Chondrocyte (in vitro differentiated cells): Measurements from ENCODE around the gene ADGRG1. TPM values are rescaled to one million over a fixed set of nuclear protein-coding genes. Genes with fewer than 3 reads are reported as not detected.

ENCODE experiments used
- DNase-seq: peaks from one replicate; pipeline ENCODE4 v3.0.0; 2021; ENCODE audit warnings: mixed read lengths, low spot score
- H3K27ac Mint-ChIP-seq: one replicate; pipeline ENCODE4 v1.8.0; 2021; ENCODE audit warnings: mild to moderate bottlenecking, moderate library complexity, mixed read lengths; ENCODE audit not compliant: unreplicated experiment
- H3K27me3 Mint-ChIP-seq: 2 replicates; pipeline ENCODE4 v1.8.0; 2021; ENCODE audit warnings: low read depth, mixed read lengths
- H3K36me3 Mint-ChIP-seq: 2 replicates; pipeline ENCODE4 v1.8.0; 2021; ENCODE audit warnings: low read depth, mixed read lengths
- H3K4me1 Mint-ChIP-seq: 2 replicates; pipeline ENCODE4 v1.8.0; 2021; ENCODE audit warnings: low read depth, mild to moderate bottlenecking, mixed read lengths
- H3K4me3 Mint-ChIP-seq: one replicate; pipeline ENCODE4 v1.8.0; 2021; ENCODE audit warnings: mild to moderate bottlenecking, moderate library complexity, mixed read lengths; ENCODE audit not compliant: unreplicated experiment
- H3K9me3 Mint-ChIP-seq: 2 replicates; pipeline ENCODE4 v1.8.0; 2021; ENCODE audit warnings: low read depth, mixed read lengths
- CTCF ChIP-seq: fragments of 200-600 bp; sonication (generic); IDR thresholded peaks from 2 replicates; pipeline ENCODE4 v1.5.0; 2021; ENCODE audit warnings: antibody characterized with exemption, mild to moderate bottlenecking, moderate library complexity
- total RNA-seq: library from RNA; stranded (reverse); gene quantifications from 3 replicates; pipeline ENCODE4 v1.2.1, GENCODE V29; 2021

The ADGRG1 gene
- total RNA-seq, 1 donor from 2014 or later = 57.8 TPM

GRCh38 chr16:57606147-57606846 lies 22.1 kb upstream of the ADGRG1 start:
- peak; percentile 2 for DNase-seq
- no peak for TF ChIP-seq CTCF
- Mint-ChIP-seq H3K4me3 (no peak overlapping the region), H3K4me1 (peaks cover 23% of the 10 kb centered on the region), H3K27ac (no peak overlapping the region), H3K27me3 (no peaks in the 10 kb centered on the region), H3K36me3 (no peaks in the 10 kb centered on the region), H3K9me3 (no peaks in the 10 kb centered on the region)

GRCh38 chr16:57606847-57607501 lies 21.5 kb upstream of the ADGRG1 start:
- Mint-ChIP-seq H3K27ac (no peak overlapping the region), H3K36me3 (no peaks in the 10 kb centered on the region), H3K27me3 (no peaks in the 10 kb centered on the region), H3K9me3 (no peaks in the 10 kb centered on the region), H3K4me1 (peaks cover 22% of the 10 kb centered on the region), H3K4me3 (no peak overlapping the region)
- peak; percentile 73 for DNase-seq
- no peak for TF ChIP-seq CTCF

- no peaks in the 10 kb centered on the region for H3K9me3 Mint-ChIP-seq
- TF ChIP-seq CTCF = no peak
- no peaks in the 10 kb centered on the region for H3K36me3 Mint-ChIP-seq
- no peak overlapping the region for H3K27ac Mint-ChIP-seq
- no peaks in the 10 kb centered on the region for H3K27me3 Mint-ChIP-seq
- peaks cover 13% of the 10 kb centered on the region for H3K4me1 Mint-ChIP-seq
- peak; percentile 42 for DNase-seq
- no peak overlapping the region for H3K4me3 Mint-ChIP-seq
Measured at GRCh38 chr16:57607676-57608461, 20.6 kb upstream of the ADGRG1 start.

- peaks cover 6% of the 10 kb centered on the region for H3K4me1 Mint-ChIP-seq
- H3K27ac Mint-ChIP-seq = no peak overlapping the region
- no peaks in the 10 kb centered on the region for H3K27me3 Mint-ChIP-seq
- no peaks in the 10 kb centered on the region for H3K36me3 Mint-ChIP-seq
- peak; percentile 54 for DNase-seq
- no peaks in the 10 kb centered on the region for H3K9me3 Mint-ChIP-seq
- no peak for TF ChIP-seq CTCF
- no peak overlapping the region for H3K4me3 Mint-ChIP-seq
Measured at GRCh38 chr16:57608462-57609113, 19.8 kb upstream of the ADGRG1 start.
